CD8-positive, alpha-beta memory T cell (primary cell): Measurements from ENCODE around the gene NIM1K. TPM values are rescaled to one million over a fixed set of nuclear protein-coding genes. Genes with fewer than 3 reads are reported as not detected.
A peak's percentile ranks its signal among the peaks of the same experiment; 100 is the strongest.

ENCODE experiments used
- CTCF ChIA-PET: fragments of 350-600 bp; sonication (Branson Sonifier 250); formaldehyde crosslinking; loops from one replicate; lab custom pipeline; 2021; ENCODE audit warnings: antibody characterized with exemption; lab: Charles Lee
- POLR2A ChIA-PET: fragments of 350-600 bp; sonication (Branson Sonifier 250); formaldehyde crosslinking; loops from one replicate; lab custom pipeline; 2021; ENCODE audit warnings: antibody characterized with exemption; lab: Charles Lee
- DNase-seq, 5 donors: peaks; one replicate each; pipeline versions ENCODE4 v3.0.0 to v3.0.0-alpha.2; 2020 to 2022; ENCODE audit warnings: mixed read lengths in 1 of 5
- H3K27ac ChIP-seq: one replicate; pipeline ENCODE4 v1.7.0; 2013; ENCODE audit warnings: low read depth, mild to moderate bottlenecking, low read length, moderate library complexity
- H3K27me3 ChIP-seq: 2 replicates; pipeline ENCODE4 v1.7.0; 2013; ENCODE audit warnings: low read length, mild to moderate bottlenecking; ENCODE audit not compliant: insufficient read depth, poor library complexity, severe bottlenecking
- H3K36me3 ChIP-seq: 2 replicates; pipeline ENCODE4 v1.7.0; 2013; ENCODE audit warnings: mild to moderate bottlenecking, low read length, moderate library complexity; ENCODE audit not compliant: insufficient read depth
- H3K4me1 ChIP-seq: 2 replicates; pipeline ENCODE4 v1.7.0; 2013; ENCODE audit warnings: mild to moderate bottlenecking, low read length, moderate library complexity; ENCODE audit not compliant: insufficient read depth
- H3K4me3 ChIP-seq: 2 replicates; pipeline ENCODE4 v1.7.0; 2013; ENCODE audit warnings: mild to moderate bottlenecking, low read length
- H3K9me3 ChIP-seq: 2 replicates; pipeline ENCODE4 v1.7.0; 2013; ENCODE audit warnings: mild to moderate bottlenecking, low read length
- H3K27ac Mint-ChIP-seq, 8 donors: one replicate each; pipeline ENCODE4 v1.8.0; 2020 to 2021; ENCODE audit warnings: mixed read lengths in 8 of 8, mild to moderate bottlenecking in 6 of 8, inconsistent platforms in 3 of 8, moderate library complexity in 3 of 8
- H3K27me3 Mint-ChIP-seq, 2 donors: one replicate each; pipeline ENCODE4 v1.8.0; 2020 to 2021; ENCODE audit warnings: mixed read lengths in 2 of 2, mild to moderate bottlenecking in 1 of 2, moderate library complexity in 1 of 2
- H3K36me3 Mint-ChIP-seq, 3 donors: one replicate each; pipeline ENCODE4 v1.8.0; 2020 to 2021; ENCODE audit warnings: mixed read lengths in 3 of 3, inconsistent platforms in 1 of 3, mild to moderate bottlenecking in 1 of 3
- H3K4me1 Mint-ChIP-seq, 3 donors: one replicate each; pipeline ENCODE4 v1.8.0; 2020 to 2021; ENCODE audit warnings: mixed read lengths in 3 of 3, inconsistent platforms in 1 of 3, mild to moderate bottlenecking in 1 of 3
- H3K4me3 Mint-ChIP-seq, 7 donors: one replicate each; pipeline ENCODE4 v1.8.0; 2020 to 2021; ENCODE audit warnings: mixed read lengths in 7 of 7, mild to moderate bottlenecking in 6 of 7, moderate library complexity in 4 of 7, inconsistent platforms in 2 of 7
- H3K9me3 Mint-ChIP-seq, 5 donors: one replicate each; pipeline ENCODE4 v1.8.0; 2020 to 2022; ENCODE audit warnings: mixed read lengths in 5 of 5, mild to moderate bottlenecking in 3 of 5, moderate library complexity in 2 of 5, inconsistent platforms in 1 of 5
- polyA plus RNA-seq: library from polyadenylated mRNA; unstranded; fragments of 300-500 nt; fragmentation: Illumina TruSeq; gene quantifications from one replicate; pipeline ENCODE4 v1.2.3, GENCODE V29; 2021
- total RNA-seq, 2 experiments: library from RNA; stranded (reverse); gene quantifications; one replicate each; pipeline ENCODE4 v1.2.3, GENCODE V29; 2021

NIM1K gene
- total and polyA plus RNA-seq, 3 experiments from 2014 or later, result 0.20 to 0.70 (median 0.40) TPM

DNA sequence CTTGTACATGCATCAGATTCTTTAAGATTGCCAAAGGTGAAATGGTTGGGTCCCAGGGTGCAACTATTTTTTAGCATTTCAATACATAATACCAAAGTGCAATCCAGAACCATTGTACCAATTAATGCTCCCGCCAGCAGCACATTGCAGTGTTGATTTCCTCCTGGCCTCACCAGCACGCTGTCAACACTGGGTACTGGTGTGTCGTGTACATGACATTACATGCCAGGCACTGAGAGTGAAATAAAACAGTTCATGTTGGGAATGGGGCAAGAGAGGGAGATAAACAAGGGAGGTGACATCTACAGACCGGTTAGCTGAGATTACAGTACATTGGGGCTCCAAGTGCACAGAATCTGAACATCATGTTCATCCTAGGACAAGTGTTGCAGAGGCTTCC, 83.4 kb downstream of the NIM1K start:
- H3K4me1 Mint-ChIP-seq, result no peaks in the 10 kb centered on the region
- H3K36me3 Mint-ChIP-seq, result peaks cover 0 to 4% (median 0%) of the 10 kb centered on the region in 3 donors
- H3K4me3 ChIP-seq, result no peak overlapping the region
- no peak overlapping the region for H3K27ac ChIP-seq
- no peak overlapping the region for H3K27ac Mint-ChIP-seq
- CTCF ChIA-PET, result no interaction called here
- H3K27me3 Mint-ChIP-seq, result peaks cover 10 to 20% of the 10 kb centered on the region in 2 donors
- H3K27me3 ChIP-seq, result no peaks in the 10 kb centered on the region
- DNase-seq, result no peak
- H3K36me3 ChIP-seq, result no peaks in the 10 kb centered on the region
- no peak overlapping the region for H3K4me3 Mint-ChIP-seq
- POLR2A ChIA-PET, result no interaction called here
- no peaks in the 10 kb centered on the region for H3K4me1 ChIP-seq
- no peaks in the 10 kb centered on the region for H3K9me3 ChIP-seq
- H3K9me3 Mint-ChIP-seq, result peaks cover 0 to 3% (median 0%) of the 10 kb centered on the region in 5 donors

DNA sequence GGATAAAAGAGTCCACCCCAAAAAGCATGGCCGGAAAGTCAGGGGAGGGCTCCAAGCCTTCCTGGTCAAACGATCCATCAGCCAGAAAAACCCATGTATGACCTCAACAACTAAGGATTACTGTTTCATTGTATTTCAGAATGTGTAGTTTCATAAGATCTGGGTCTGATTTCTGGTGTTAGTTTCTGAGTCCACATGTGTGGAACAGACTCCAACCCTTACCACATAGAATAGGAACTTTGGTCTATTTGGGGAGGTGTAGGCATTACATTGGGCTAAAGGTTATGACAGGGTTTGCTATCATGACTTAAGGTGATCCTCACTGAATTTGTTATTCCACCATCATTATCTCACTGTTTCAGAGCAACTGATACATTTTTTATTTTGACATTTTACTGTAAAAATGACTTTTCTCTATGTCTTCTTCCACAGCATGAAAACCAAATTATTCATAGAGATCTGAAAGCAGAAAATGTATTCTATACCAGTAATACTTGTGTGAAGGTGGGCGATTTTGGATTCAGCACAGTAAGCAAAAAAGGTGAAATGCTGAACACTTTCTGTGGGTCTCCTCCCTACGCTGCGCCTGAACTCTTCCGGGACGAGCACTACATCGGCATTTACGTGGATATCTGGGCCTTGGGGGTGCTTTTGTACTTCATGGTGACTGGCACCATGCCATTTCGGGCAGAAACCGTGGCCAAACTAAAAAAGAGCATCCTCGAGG, 87.7 kb downstream of the NIM1K start:
- POLR2A ChIA-PET, result no interaction called here

DNA sequence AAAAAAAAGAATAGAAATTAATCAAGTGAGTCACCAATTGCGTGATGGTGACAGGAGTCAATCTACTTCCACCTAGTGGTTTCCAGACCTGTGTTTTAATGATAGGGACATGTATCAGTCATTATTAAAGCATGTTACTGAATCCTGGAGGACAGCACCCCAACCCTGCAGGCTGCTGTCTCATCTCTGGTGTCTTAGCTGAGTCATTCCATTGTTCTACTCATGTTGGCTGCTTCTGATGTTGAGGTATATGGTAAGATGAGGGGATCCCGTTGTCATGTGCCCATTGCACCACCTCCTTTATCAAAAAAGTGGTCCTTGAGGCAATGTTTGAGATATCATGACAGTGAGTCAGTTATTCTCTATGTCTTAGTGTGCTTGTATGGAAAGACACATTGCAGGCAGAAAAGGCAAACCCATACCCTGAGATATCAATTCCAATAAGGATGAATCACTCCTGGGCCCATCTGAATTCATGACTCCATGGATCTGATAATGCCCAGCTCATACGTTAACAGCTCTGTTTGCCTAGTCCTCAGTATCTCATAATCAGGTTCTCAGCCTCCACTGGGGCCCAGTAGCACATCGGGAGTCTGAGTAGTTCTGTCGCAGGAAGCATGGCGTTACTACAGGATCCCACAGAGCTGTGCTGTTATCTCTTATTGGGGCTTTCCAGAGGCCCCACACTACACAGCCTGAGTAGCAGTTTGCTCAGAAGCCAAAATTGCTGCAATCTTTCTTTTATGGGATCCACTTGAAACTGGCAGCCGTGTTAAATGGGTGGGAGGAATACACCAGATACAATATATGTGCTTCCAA, 90.0 kb downstream of the NIM1K start:
- H3K27ac ChIP-seq, result no peak overlapping the region
- Mint-ChIP-seq H3K27ac (no peak overlapping the region), H3K4me1 (no peaks in the 10 kb centered on the region), H3K9me3 (no peaks in the 10 kb centered on the region), H3K27me3 (peaks cover 0 to 1% of the 10 kb centered on the region in 2 donors), H3K36me3 (peaks cover 6 to 9% (median 9%) of the 10 kb centered on the region in 3 donors), H3K4me3 (no peak overlapping the region)
- DNase-seq, result no peak
- no peak overlapping the region for H3K4me3 ChIP-seq
- H3K9me3 ChIP-seq, result no peaks in the 10 kb centered on the region
- CTCF ChIA-PET, result no interaction called here
- H3K27me3 ChIP-seq, result no peaks in the 10 kb centered on the region
- POLR2A ChIA-PET, result no interaction called here
- H3K36me3 ChIP-seq, result no peaks in the 10 kb centered on the region
- no peaks in the 10 kb centered on the region for H3K4me1 ChIP-seq

More for the DNA sequence above, 87.7 kb downstream of the NIM1K start:
- no peaks in the 10 kb centered on the region for H3K36me3 ChIP-seq
- Mint-ChIP-seq H3K4me1 (no peaks in the 10 kb centered on the region), H3K9me3 (no peaks in the 10 kb centered on the region), H3K27me3 (peaks cover 0 to 3% of the 10 kb centered on the region in 2 donors), H3K4me3 (no peak overlapping the region), H3K36me3 (no peaks in the 10 kb centered on the region), H3K27ac (no peak overlapping the region)
- no peaks in the 10 kb centered on the region for H3K9me3 ChIP-seq
- DNase-seq, result no peak
- H3K27ac ChIP-seq, result no peak overlapping the region
- H3K4me3 ChIP-seq, result no peak overlapping the region
- H3K4me1 ChIP-seq, result no peaks in the 10 kb centered on the region
- no peaks in the 10 kb centered on the region for H3K27me3 ChIP-seq
- CTCF ChIA-PET, result no interaction called here

DNA sequence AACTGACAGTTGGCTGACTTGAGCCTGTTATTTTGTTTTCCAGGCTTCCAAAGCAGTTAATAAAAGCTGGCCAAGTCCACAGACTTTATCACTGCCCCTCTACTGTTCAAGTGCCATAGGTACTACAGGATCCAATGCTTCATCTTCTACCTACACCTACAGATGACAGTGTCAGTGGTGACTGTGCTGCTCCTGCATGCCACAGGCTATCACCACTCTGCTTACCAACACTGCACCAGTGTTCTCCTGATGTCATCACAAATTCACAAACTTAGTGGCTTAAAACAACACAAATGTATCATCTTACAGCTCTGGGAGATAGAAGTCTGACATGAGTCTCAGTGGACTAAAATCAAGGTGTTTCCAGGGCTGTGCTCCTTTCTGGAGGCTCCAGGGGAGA, 94.6 kb downstream of the NIM1K start:
- Histone ChIP-seq H3K27ac (no peak overlapping the region), H3K4me3 (no peak overlapping the region), H3K36me3 (peaks cover 4% of the 10 kb centered on the region), H3K9me3 (no peaks in the 10 kb centered on the region), H3K27me3 (no peaks in the 10 kb centered on the region), H3K4me1 (no peaks in the 10 kb centered on the region)
- DNase-seq, result no peak
- H3K27ac Mint-ChIP-seq, result peak overlapping the region in 1 of 8 donors; percentile 30
- ChIA-PET CTCF (no interaction called here), POLR2A (no interaction called here)
- H3K4me3 Mint-ChIP-seq, result no peak overlapping the region
- peaks cover 20 to 41% (median 22%) of the 10 kb centered on the region in 3 donors for H3K36me3 Mint-ChIP-seq
- H3K9me3 Mint-ChIP-seq, result no peaks in the 10 kb centered on the region
- H3K27me3 Mint-ChIP-seq, result no peaks in the 10 kb centered on the region
- H3K4me1 Mint-ChIP-seq, result no peaks in the 10 kb centered on the region

DNA sequence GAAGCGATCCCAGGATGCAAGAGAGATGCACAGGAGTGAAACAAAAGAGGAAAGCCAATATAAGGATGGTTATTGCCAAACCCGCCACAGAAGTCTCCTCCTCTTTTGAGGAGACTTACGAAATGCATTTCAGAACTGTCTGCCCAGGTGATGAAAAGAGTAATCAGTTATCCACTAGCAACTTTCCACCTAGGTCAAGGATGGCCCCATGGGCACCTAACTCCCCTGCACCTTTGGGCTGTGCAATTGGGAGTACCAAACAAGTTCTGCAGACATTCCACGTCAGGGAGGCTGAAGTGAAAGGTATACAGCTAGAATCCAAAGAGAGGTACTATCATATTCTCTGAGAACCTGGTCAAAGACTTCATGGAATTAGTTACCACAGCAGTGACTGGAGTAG, 95.5 kb downstream of the NIM1K start:
- no peak for DNase-seq
- H3K27me3 Mint-ChIP-seq, result no peaks in the 10 kb centered on the region
- no peak overlapping the region for H3K4me3 Mint-ChIP-seq
- ChIA-PET POLR2A (no interaction called here), CTCF (no interaction called here)
- no peak overlapping the region for H3K27ac Mint-ChIP-seq
- Histone ChIP-seq H3K4me1 (no peaks in the 10 kb centered on the region), H3K27me3 (no peaks in the 10 kb centered on the region), H3K4me3 (no peak overlapping the region), H3K9me3 (no peaks in the 10 kb centered on the region), H3K27ac (no peak overlapping the region), H3K36me3 (peaks cover 8% of the 10 kb centered on the region)
- H3K4me1 Mint-ChIP-seq, result no peaks in the 10 kb centered on the region
- no peaks in the 10 kb centered on the region for H3K9me3 Mint-ChIP-seq
- H3K36me3 Mint-ChIP-seq, result peaks cover 22 to 46% (median 23%) of the 10 kb centered on the region in 3 donors

DNA sequence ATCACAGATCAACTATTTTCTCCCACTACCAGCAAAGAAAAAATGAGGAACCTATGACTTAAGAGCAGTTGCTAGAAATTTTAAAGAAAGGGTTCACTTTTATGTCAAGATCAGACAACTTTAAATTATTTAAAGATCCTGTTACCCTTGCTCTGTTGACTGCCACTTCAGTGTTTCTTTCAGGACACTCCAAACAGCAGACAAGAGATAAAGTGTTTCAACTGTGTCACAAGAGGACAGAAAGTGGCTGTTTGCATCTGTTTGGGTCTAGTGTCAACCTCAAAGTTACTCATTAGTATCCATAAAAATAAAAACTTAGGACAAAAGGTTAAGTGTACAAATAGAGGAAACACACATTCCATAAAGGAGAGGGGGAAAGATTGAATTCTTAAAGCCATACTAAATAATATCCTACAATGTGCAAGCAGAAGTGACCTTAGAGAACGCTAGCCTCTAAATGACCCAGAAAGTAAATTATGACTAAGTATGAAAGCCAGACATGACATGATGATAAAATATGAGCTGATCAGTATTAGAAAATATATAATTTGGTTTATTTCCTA, 96.3 kb downstream of the NIM1K start:
- no peaks in the 10 kb centered on the region for H3K4me1 Mint-ChIP-seq
- H3K27ac Mint-ChIP-seq, result no peak overlapping the region
- peaks cover 22 to 53% (median 23%) of the 10 kb centered on the region in 3 donors for H3K36me3 Mint-ChIP-seq
- no peaks in the 10 kb centered on the region for H3K27me3 Mint-ChIP-seq
- no peak for DNase-seq
- no peaks in the 10 kb centered on the region for H3K9me3 Mint-ChIP-seq
- POLR2A ChIA-PET, result no interaction called here
- Histone ChIP-seq H3K27me3 (no peaks in the 10 kb centered on the region), H3K36me3 (peaks cover 12% of the 10 kb centered on the region), H3K4me1 (no peaks in the 10 kb centered on the region), H3K27ac (no peak overlapping the region), H3K9me3 (no peaks in the 10 kb centered on the region), H3K4me3 (no peak overlapping the region)
- CTCF ChIA-PET, result interaction anchor here (1.1 kb wide), 1 partner anchor 18 kb away, joined by 3 read pairs; no protein-coding TSS in a partner anchor
- no peak overlapping the region for H3K4me3 Mint-ChIP-seq

DNA sequence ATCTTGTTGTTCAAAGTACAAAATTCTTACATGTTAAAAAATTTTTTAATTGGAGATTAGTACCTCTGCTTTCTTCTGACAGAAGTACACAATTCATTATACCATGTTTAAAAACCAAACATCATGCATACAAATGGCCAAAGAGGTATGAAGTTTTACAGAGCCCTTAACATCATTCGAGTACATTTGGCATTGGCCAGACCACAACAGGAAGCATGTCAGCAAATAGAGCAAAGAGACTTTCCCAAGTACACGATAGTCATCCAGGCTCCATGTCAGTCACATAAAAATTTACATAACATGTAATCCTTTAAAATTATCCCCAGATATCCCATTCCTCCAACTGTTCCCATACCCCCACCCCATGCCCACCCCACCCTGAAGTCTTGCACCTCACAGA, 98.7 kb downstream of the NIM1K start:
- H3K4me3 Mint-ChIP-seq, result no peak overlapping the region
- Histone ChIP-seq H3K4me1 (no peaks in the 10 kb centered on the region), H3K27me3 (no peaks in the 10 kb centered on the region), H3K4me3 (no peak overlapping the region), H3K9me3 (no peaks in the 10 kb centered on the region), H3K36me3 (peaks cover 30% of the 10 kb centered on the region), H3K27ac (no peak overlapping the region)
- POLR2A ChIA-PET, result no interaction called here
- H3K27me3 Mint-ChIP-seq, result no peaks in the 10 kb centered on the region
- H3K9me3 Mint-ChIP-seq, result no peaks in the 10 kb centered on the region
- H3K36me3 Mint-ChIP-seq, result peaks cover 34 to 75% (median 34%) of the 10 kb centered on the region in 3 donors
- no peak for DNase-seq
- CTCF ChIA-PET, result no interaction called here
- H3K4me1 Mint-ChIP-seq, result peaks cover 0 to 2% (median 0%) of the 10 kb centered on the region in 3 donors
- H3K27ac Mint-ChIP-seq, result peak overlapping the region in 2 of 8 donors; percentile 7 to 29

DNA sequence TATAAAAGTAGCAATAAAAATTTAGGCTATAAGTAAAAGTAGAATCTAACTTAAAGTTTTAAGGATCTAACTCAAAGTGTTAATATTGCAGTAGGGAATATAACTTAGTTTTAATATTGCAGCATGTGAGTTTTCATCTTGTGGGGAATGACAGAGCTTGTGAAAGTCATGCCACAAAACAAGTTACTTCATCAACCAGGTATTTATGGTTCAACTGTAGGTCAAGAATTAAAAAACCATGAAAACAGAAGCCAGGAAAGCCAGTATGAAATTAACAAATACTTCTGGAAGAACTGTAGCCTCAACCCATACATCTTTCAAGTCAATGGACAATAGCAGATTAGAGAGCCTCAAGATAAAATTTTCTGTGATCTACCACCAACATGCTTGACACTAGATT, 102.2 kb downstream of the NIM1K start:
- Histone ChIP-seq H3K4me1 (no peaks in the 10 kb centered on the region), H3K27me3 (no peaks in the 10 kb centered on the region), H3K36me3 (peaks cover 50% of the 10 kb centered on the region), H3K4me3 (no peak overlapping the region), H3K27ac (no peak overlapping the region), H3K9me3 (no peaks in the 10 kb centered on the region)
- Mint-ChIP-seq H3K27ac (no peak overlapping the region), H3K4me1 (peaks cover 0 to 2% (median 0%) of the 10 kb centered on the region in 3 donors), H3K27me3 (no peaks in the 10 kb centered on the region), H3K36me3 (peaks cover 30 to 83% (median 37%) of the 10 kb centered on the region in 3 donors), H3K9me3 (no peaks in the 10 kb centered on the region), H3K4me3 (no peak overlapping the region)
- CTCF ChIA-PET, result no interaction called here
- POLR2A ChIA-PET, result no interaction called here
- DNase-seq, result no peak
